BLaER1 (cell line): Measurements from ENCODE around the gene SLC22A4.

ENCODE experiments used
- H3K27ac ChIP-seq: shearing (Covaris generic); formaldehyde crosslinking; 2 replicates; pipeline ENCODE4 v1.8.1; 2022
- H3K27me3 ChIP-seq: shearing (Covaris generic); formaldehyde crosslinking; 2 replicates; pipeline ENCODE4 v1.8.1; 2022
- H3K36me3 ChIP-seq: shearing (Covaris generic); formaldehyde crosslinking; 2 replicates; pipeline ENCODE4 v1.8.1; 2022
- H3K4me1 ChIP-seq: shearing (Covaris generic); formaldehyde crosslinking; 2 replicates; pipeline ENCODE4 v1.8.1; 2022
- H3K4me2 ChIP-seq: shearing (Covaris generic); formaldehyde crosslinking; 2 replicates; pipeline ENCODE4 v1.8.1; 2022
- H3K4me3 ChIP-seq: shearing (Covaris generic); formaldehyde crosslinking; 2 replicates; pipeline ENCODE4 v1.8.1; 2022
- H3K9ac ChIP-seq: shearing (Covaris generic); formaldehyde crosslinking; 2 replicates; pipeline ENCODE4 v1.8.1; 2022
- H3K9me3 ChIP-seq: shearing (Covaris generic); formaldehyde crosslinking; 2 replicates; pipeline ENCODE4 v1.8.1; 2022
- H4K20me1 ChIP-seq: shearing (Covaris generic); formaldehyde crosslinking; 2 replicates; pipeline ENCODE4 v1.8.1; 2022
- Cebpa-rat ChIP-seq: shearing (Covaris generic); IDR thresholded peaks from 2 replicates; pipeline ENCODE4 v1.8.1; 2022

SLC22A4 gene

DNA sequence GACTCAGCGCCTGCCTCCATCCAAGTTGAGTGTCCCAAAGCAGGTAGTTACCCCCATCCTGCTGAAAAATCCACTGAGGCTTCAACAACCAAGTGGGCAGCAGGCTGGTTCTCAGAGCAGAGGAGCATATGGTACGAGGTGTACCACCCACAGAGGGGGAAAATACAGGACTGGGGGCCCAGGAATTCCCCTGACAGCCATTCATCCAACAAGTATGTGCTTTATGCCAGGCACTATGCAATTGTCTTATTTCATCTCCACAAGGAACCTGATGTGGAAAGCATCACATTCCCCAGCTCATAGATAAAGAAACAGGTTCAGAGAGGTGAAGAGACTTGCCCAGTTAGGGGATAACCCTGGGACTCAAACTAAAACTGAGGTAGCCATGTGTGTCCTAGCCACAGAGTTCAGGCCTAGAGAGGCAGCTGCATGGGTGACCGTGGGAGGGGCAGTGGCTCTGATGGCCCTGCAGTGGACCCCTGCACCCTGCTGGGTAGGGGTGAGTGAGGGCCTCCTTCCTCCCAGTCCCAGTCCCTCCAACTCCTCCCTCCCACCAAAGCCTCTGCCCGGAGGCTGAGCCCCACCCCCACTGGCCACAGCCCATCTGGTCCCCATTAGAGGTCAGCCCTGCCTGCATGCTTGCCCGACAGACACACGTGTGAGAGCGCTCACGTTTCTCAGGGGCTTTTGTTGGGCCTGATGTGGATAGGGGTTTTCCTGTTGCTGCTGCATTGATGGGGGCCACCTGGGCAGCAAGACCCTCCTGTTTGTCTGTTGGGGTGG, 25.2 kb upstream of the SLC22A4 start:
- Histone ChIP-seq H3K36me3 (no peaks in the 10 kb centered on the region), H4K20me1 (no peaks in the 10 kb centered on the region), H3K4me1 (peaks cover 22% of the 10 kb centered on the region), H3K9ac (no peak overlapping the region), H3K9me3 (no peaks in the 10 kb centered on the region), H3K27me3 (0 out of 2 replicates have a peak, but pooled peaks cover 6% of the 10 kb centered on the region), H3K4me2 (no peak overlapping the region), H3K27ac (no peak overlapping the region), H3K4me3 (no peak overlapping the region)
- TF ChIP-seq Cebpa-rat, result no peak

- no peak for TF ChIP-seq Cebpa-rat
- Histone ChIP-seq H3K36me3 (no peaks in the 10 kb centered on the region), H3K4me3 (no peak overlapping the region), H3K4me1 (peaks cover 17% of the 10 kb centered on the region; the same call in 1 of the 2 replicates), H3K9ac (no peak overlapping the region), H3K27ac (no peak overlapping the region), H3K9me3 (no peaks in the 10 kb centered on the region), H3K4me2 (no peak overlapping the region), H4K20me1 (no peaks in the 10 kb centered on the region), H3K27me3 (0 out of 2 replicates have a peak, but pooled peaks cover 6% of the 10 kb centered on the region)
These were observed 24.4 kb upstream of the SLC22A4 start for GRCh38 chr5:132269635-132270334.

GRCh38 chr5:132270335-132270665, 23.9 kb upstream of the SLC22A4 start:
- Histone ChIP-seq H3K4me1 (peaks cover 17% of the 10 kb centered on the region; the same call in 1 of the 2 replicates), H3K36me3 (no peaks in the 10 kb centered on the region), H3K4me2 (peak overlapping the region; percentile 71; the same call in 1 of the 2 replicates), H4K20me1 (no peaks in the 10 kb centered on the region), H3K4me3 (no peak overlapping the region), H3K9ac (no peak overlapping the region), H3K9me3 (no peaks in the 10 kb centered on the region), H3K27ac (no peak overlapping the region), H3K27me3 (0 out of 2 replicates have a peak, but pooled peaks cover 6% of the 10 kb centered on the region)
- no peak for TF ChIP-seq Cebpa-rat

DNA sequence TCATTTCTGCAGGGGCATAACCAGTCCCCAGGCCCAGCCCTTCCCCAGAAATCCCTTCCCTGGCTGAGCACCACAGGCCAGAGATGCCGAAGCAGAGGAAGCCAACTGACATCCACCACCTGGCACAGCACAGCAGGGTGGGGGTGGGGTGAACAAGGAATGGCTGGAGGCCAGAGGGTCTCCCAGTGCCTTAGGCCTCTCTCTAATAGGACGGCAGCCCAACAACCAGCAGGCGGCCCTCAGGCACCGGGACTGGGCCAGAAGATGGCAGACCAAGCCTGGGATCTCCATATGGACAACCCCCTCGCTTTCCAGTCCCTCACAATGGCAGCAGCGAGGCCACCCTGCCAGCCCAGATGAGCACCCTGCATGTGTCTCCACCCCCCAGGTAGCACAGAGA, 23.5 kb upstream of the SLC22A4 start:
- no peak overlapping the region for H3K27ac ChIP-seq
- H3K9me3 ChIP-seq, result no peaks in the 10 kb centered on the region
- 0 out of 2 replicates have a peak, but pooled peaks cover 6% of the 10 kb centered on the region for H3K27me3 ChIP-seq
- H3K36me3 ChIP-seq, result no peaks in the 10 kb centered on the region
- H3K4me2 ChIP-seq, result peak overlapping the region; percentile 71
- H3K4me1 ChIP-seq, result peaks cover 17% of the 10 kb centered on the region; the same call in 1 of the 2 replicates
- no peaks in the 10 kb centered on the region for H4K20me1 ChIP-seq
- no peak for TF ChIP-seq Cebpa-rat
- no peak overlapping the region for H3K4me3 ChIP-seq
- H3K9ac ChIP-seq, result no peak overlapping the region

DNA sequence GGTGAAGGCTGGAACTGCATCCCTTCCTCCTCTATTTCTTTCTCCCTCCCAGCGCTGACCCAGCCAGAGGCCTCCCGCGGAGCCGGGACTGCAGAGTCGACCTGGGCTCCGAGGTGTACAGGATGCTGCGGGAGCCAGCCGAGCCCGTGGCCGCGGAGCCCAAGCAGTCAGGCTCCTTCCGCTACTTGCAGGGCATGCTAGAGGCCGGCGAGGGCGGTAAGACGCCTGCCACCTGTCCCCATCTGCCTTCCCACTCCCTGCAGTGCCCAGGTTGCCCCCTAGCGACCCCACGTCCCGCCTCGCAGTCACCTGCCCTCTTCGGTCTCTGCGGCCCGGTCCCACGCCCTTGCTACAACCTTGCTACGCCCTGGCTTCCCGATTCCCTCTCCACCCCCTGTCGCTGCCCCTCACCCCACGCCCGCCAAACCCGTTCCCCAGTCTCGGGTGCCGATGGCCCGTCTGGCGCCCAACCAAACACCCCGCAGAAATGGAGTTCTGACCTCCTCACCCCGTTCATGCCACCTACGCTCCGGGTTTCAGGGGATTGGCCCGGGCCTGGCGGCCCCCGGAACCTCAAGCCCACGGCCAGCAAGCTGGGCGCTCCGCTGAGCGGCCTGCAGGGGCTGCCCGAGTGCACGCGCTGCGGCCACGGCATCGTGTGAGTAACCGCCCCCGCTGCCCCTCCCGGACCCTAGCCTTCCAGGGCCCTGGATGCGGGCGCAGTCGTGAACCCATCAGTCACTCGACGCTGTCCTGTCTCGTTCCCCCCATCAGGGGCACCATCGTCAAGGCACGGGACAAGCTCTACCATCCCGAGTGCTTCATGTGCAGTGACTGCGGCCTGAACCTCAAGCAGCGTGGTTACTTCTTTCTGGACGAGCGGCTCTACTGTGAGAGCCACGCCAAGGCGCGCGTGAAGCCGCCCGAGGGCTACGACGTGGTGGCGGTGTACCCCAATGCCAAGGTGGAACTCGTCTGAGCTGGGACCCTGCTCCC, 22.6 kb upstream of the SLC22A4 start:
- Histone ChIP-seq H3K36me3 (no peaks in the 10 kb centered on the region), H3K4me2 (peak overlapping the region; percentile 71), H3K9ac (0 out of 2 replicates have a peak overlapping the region, but pooled peaks have one; percentile 17), H3K4me3 (peak overlapping the region; percentile 49), H4K20me1 (no peaks in the 10 kb centered on the region), H3K9me3 (no peaks in the 10 kb centered on the region), H3K27me3 (0 out of 2 replicates have a peak, but pooled peaks cover 6% of the 10 kb centered on the region), H3K27ac (0 out of 2 replicates have a peak overlapping the region, but pooled peaks have one; percentile 3), H3K4me1 (peaks cover 17% of the 10 kb centered on the region; the same call in 1 of the 2 replicates)
- TF ChIP-seq Cebpa-rat, result no peak

GRCh38 chr5:132272311-132273210, 21.6 kb upstream of the SLC22A4 start:
- Histone ChIP-seq H3K9ac (no peak overlapping the region), H3K4me1 (peaks cover 17% of the 10 kb centered on the region; the same call in 1 of the 2 replicates), H3K27me3 (0 out of 2 replicates have a peak, but pooled peaks cover 6% of the 10 kb centered on the region), H3K9me3 (no peaks in the 10 kb centered on the region), H3K36me3 (no peaks in the 10 kb centered on the region), H3K27ac (no peak overlapping the region), H4K20me1 (no peaks in the 10 kb centered on the region), H3K4me3 (no peak overlapping the region), H3K4me2 (peak overlapping the region; percentile 71; the same call in 1 of the 2 replicates)
- no peak for TF ChIP-seq Cebpa-rat

GRCh38 chr5:132273631-132274030, 20.6 kb upstream of the SLC22A4 start:
- H3K9ac ChIP-seq, result no peak overlapping the region
- peaks cover 23% of the 10 kb centered on the region for H3K4me1 ChIP-seq
- no peak for TF ChIP-seq Cebpa-rat
- H4K20me1 ChIP-seq, result no peaks in the 10 kb centered on the region
- no peak overlapping the region for H3K4me3 ChIP-seq
- no peaks in the 10 kb centered on the region for H3K36me3 ChIP-seq
- no peak overlapping the region for H3K4me2 ChIP-seq
- H3K9me3 ChIP-seq, result no peaks in the 10 kb centered on the region
- no peak overlapping the region for H3K27ac ChIP-seq
- H3K27me3 ChIP-seq, result 0 out of 2 replicates have a peak, but pooled peaks cover 6% of the 10 kb centered on the region

DNA sequence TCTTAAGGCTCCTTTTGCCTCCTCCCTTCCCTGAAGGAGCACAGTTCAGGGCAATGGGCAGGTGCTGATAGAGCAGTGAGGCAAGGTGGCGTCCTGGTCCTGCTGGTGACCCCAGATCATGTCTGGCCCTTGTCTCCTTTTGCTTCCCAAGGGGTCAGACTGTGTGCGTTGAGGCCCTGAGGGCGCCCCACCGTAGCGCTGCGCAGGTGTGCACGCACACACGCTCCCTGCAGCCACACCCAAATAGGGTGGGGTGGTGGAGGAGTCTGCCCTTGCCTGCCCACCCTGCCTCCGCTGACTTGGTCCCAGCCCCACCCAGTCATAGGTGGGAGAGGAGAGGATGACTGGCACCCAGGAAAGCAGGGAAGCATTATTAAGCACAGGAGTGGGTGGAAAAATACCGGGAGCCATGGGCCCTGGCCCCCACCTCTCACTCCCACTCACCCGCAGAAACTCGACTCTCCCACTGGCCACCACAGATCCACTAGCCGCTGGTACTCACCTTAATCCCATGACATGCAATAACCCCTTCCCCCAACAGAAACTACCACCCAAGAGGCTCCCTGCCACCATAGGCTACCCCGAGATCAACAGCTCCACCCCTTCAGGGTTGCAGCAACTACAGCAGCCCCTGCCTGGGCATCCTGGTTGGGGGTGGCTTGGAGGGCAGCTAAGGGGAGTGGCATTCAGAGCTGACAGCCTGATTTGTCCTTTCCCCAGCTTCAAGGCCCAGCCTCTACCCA, 20.0 kb upstream of the SLC22A4 start:
- no peaks in the 10 kb centered on the region for H4K20me1 ChIP-seq
- no peak overlapping the region for H3K4me2 ChIP-seq
- H3K36me3 ChIP-seq, result no peaks in the 10 kb centered on the region
- no peak for TF ChIP-seq Cebpa-rat
- H3K9ac ChIP-seq, result no peak overlapping the region
- no peak overlapping the region for H3K27ac ChIP-seq
- H3K4me3 ChIP-seq, result no peak overlapping the region
- H3K9me3 ChIP-seq, result no peaks in the 10 kb centered on the region
- 0 out of 2 replicates have a peak, but pooled peaks cover 6% of the 10 kb centered on the region for H3K27me3 ChIP-seq
- H3K4me1 ChIP-seq, result peaks cover 29% of the 10 kb centered on the region
